B cell (primary cell): Measurements from ENCODE around the gene IDI2.

Experiments used
- EZH2 ChIP-seq: IDR thresholded peaks from 2 replicates; pipeline ENCODE4 v1.6.1; 2012; ENCODE audit warnings: borderline replicate concordance, low read depth, mild to moderate bottlenecking, moderate library complexity, low read length; ENCODE audit not compliant: insufficient read depth, poor library complexity, severe bottlenecking
- TF ChIP-seq, protein P1 (sequence below): fragments of 200-600 bp; IDR thresholded peaks from one replicate; pipeline ENCODE4 v1.8.0; 2022; ENCODE audit warnings: antibody characterized with exemption, mild to moderate bottlenecking

DNA sequence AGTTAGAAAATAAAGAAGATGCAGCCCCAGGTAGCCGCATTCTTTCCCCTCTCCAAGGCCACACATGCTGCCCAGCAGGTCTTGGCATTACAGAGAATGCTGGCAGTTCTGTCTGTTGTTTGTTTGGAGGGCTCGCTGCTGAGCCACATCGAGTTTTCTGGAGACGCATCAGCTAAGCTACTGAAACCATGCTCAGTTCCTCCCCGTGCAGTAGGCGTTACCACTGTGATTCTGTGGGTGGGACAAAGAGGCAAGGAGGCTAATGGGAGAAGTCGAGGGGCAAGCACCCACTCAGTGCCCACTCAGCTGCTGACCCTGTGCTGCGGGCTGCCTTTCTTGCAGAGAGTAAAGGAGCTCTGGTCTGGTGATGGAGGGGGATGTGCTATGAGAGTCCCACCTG lies 52.9 kb downstream of the IDI2 start:
- no peak for TF ChIP-seq EZH2
- TF ChIP-seq, protein P1, sequence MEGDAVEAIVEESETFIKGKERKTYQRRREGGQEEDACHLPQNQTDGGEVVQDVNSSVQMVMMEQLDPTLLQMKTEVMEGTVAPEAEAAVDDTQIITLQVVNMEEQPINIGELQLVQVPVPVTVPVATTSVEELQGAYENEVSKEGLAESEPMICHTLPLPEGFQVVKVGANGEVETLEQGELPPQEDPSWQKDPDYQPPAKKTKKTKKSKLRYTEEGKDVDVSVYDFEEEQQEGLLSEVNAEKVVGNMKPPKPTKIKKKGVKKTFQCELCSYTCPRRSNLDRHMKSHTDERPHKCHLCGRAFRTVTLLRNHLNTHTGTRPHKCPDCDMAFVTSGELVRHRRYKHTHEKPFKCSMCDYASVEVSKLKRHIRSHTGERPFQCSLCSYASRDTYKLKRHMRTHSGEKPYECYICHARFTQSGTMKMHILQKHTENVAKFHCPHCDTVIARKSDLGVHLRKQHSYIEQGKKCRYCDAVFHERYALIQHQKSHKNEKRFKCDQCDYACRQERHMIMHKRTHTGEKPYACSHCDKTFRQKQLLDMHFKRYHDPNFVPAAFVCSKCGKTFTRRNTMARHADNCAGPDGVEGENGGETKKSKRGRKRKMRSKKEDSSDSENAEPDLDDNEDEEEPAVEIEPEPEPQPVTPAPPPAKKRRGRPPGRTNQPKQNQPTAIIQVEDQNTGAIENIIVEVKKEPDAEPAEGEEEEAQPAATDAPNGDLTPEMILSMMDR = no peak
